Cerebellar cortex (tissue), 1 donor: ENCODE data around the gene REEP1.

Experiments
- DNase-seq: peaks from one replicate; pipeline ENCODE4 v3.0.0-alpha.2; 2015; ENCODE audit warnings: low spot score

REEP1 gene

GRCh38 chr2:86305915-86306254, 31.5 kb downstream of the REEP1 start:
- DNase-seq = no peak

- DNase-seq = no peak
Observed at GRCh38 chr2:86305195-86305914, 32.1 kb downstream of the REEP1 start.

- DNase-seq = no peak
Observed at GRCh38 chr2:86304416-86304815, 33.0 kb downstream of the REEP1 start.

GRCh38 chr2:86302320-86302719, 35.1 kb downstream of the REEP1 start:
- DNase-seq = peak; percentile 21

DNA sequence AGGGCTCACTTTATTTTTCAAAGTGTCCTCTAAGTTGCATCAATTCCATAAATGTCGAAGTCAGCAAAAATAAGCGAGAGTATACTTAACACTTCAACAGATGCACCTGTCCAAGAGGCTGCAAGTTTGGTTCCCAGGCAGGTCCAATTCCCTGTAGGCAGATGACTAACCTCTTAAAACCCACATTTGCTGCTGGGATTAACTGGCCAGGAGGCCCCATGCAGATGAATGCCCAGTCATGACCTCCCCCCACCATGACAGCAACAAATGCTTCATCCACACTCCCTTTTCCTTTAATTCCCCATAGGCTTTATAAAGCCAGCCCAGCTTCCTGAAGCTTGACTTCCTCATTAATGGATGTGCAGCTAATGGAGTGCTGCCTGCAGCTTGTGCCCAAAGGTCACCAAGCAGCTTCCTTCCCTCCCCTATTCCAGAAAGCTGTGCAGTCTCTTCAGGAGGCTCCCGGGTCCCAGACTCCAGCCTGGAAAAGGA, 35.7 kb downstream of the REEP1 start:
- DNase-seq = no peak

- DNase-seq = no peak
Observed at GRCh38 chr2:86301009-86301408, 36.4 kb downstream of the REEP1 start.

DNA sequence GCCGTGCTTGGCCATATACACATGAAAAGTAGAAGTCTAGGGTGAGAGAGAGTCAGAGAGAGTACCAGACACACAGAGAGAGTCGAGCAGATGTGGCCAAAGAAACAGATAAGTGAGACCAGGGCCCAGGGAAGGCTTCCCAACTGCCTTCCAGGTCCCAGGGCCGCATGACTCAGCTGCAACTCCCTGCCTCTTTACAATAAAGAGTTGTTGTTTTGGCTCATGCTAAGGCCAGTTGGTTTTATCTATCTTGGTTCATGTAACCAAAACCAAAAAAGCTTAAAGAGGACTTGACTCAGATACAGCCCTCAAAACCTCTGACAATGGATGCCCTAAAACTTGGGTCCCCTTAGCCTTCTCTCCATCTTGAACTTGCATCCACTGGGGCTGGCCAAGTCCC, 36.9 kb downstream of the REEP1 start:
- no peak for DNase-seq

GRCh38 chr2:86298411-86299390, 38.7 kb downstream of the REEP1 start:
- peak; percentile 57 for DNase-seq

DNA sequence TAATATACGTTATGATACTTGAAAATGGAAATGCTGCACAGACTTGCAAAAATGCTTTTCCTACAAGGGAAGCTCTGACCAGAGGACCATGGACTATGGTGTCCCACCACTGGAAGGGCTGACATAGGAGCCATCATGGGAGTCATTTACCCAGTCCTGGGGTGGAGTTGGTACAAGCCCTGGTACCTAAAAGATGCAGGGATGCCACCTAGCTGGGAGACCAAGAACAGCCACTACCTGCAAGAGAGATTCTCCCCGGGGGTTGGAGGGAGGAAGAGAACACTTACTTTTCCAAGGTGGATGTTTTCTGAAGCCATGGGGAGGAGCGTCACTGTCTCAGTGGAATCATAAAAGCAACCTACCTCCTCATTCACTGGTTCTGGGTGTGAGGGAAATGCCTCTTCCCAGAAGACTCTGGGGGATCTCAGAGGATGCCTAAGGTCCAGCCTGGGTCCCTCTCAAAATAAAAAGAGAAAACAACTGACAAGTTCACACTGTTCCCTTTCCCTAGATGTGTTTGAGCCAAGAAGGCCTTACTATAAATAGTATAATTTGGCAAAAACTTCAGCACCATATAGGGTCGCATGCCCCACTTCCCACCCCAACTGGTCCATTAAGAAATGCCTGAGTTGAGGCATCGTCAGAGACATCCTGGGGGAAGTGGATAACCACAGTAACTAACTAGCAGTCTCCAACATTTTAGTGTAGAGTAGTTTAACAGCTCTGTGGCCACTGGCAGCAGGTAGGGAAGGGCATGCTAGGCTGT, 39.9 kb downstream of the REEP1 start:
- DNase-seq = no peak

DNA sequence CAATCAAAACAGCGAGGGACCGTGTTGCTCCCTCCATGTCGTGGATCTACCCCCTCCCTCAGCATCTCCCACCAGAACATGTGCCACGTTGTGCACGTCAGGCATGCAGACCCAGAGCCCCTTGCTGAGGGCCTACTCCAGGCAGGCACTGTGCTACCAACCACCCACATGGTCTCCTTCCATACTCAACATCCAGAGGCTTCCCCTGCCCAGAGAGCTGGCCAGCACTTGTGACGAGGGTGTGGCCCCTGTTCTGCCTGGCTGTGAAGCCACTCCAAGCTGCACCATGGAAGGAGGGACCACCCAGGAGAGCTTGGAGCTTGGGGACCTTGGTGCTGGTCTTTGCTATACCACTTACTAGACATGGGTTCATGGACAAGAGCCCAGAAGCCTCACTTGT, 40.5 kb downstream of the REEP1 start:
- no peak for DNase-seq

DNA sequence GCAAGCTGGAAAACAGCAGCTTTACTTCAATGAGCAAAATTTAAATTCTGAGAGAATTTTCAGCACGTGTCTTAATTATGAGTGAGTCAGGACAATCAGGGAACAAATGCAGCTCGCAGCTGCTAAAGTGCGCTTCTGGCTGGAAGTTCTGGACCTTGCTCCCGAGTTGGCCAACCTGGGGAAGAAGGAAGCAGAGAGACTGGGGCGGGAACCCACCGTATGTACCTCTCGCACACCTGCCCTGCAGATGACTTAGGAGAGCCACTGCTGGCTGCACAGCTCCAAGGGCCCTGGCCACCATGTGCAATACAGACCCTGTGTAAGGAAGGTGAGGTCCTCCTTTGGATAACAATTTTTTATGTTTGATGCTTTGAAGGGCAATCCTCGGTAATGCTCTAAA, 42.4 kb downstream of the REEP1 start:
- no peak for DNase-seq

GRCh38 chr2:86293612-86294011, 43.8 kb downstream of the REEP1 start:
- DNase-seq = no peak

DNA sequence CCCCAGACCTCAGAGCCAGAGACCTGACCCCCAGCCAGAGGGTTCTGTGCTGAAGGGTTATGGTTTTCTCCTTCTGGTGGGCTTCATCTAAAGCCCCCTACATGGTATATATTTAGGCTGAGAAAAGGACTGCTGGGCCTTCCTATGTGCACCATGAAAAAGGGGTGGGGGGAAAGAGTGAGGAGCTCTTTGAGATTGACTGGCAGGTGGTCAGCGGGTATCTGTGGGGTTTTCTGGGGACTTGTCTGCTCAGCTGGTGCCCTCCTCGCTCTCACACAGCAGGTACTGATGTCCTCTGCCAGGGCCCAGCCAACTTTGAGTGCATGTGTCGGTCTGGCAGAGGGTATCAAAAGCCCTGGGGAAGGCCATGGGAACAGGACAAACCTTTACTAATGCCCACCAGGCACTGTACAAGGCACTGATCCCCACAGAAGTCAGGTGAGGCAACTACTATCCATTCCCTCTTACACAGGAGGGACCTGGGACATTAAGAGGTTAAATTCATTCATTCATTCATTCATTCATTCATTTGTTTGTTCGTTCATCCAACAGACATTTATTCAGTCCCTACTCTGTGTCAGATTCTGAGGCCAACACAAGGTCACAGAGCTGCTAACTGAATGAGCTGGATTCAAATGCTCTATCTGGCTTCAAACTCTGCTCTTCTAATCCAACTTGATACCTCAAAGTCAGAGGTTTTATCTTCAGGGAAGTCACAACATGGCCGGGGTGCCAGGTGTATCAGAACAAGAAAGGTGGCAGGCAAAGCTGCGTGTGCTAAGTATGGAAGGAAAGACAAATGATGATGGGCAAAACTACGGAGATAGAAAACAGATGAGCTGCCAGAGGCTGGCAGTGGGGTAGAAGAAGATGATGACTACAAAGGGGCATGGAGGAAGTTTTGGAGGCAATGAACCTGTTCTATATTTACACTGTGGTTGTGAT, 44.6 kb downstream of the REEP1 start:
- no peak for DNase-seq

GRCh38 chr2:86291328-86291662, 46.1 kb downstream of the REEP1 start:
- DNase-seq = no peak

- DNase-seq = no peak
Observed at GRCh38 chr2:86290596-86291327, 46.7 kb downstream of the REEP1 start.

DNA sequence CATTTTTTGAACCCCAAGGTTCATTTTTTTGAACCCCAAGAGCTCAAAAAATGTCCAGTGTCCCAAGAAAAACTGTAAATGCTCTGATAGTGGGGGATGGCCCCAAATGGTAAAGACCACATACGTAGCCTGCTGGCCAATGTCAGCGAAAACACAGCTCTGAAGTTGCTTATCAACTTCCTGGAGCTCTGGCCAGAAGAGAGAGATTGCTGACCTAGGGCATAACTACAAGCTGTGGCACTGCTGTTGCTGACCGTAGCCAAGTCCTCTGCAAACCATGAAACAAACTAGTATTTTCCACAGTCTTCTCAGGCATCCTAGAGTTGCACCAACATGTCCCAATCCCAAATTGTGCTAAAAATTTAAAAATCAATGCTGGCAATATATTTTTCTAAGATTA, 50.9 kb downstream of the REEP1 start:
- no peak for DNase-seq

DNA sequence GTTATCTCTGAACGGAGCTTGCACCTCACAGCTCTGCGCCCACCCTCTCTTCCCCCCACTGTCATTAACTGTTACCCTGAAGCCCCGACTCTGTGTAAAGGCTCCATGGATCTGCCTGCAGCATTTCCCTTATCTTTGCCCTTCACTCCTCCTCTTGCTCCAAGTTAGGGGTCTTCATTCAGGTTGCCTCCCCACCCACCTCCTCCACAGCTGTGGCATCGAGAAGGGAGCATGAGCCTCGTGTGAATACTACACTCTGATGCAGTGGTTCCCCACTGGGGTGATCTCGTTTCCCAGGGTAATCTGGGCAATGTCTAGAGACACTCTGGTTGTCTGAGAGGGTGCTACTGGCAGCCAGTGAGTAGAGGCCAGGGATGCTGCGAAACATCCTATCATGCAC, 51.4 kb downstream of the REEP1 start:
- DNase-seq = no peak

GRCh38 chr2:86285571-86285970, 51.9 kb downstream of the REEP1 start:
- DNase-seq = no peak

- DNase-seq = no peak
Observed at GRCh38 chr2:86284987-86285386, 52.4 kb downstream of the REEP1 start.

- DNase-seq = no peak
Observed at GRCh38 chr2:86284401-86284841, 53.0 kb downstream of the REEP1 start.
